Loucy (cell line): ENCODE measurements around the gene ALK.

Source experiments
- EZH2phosphoT487 ChIP-seq: fragments of 200-600 bp; IDR thresholded peaks from 2 replicates; pipeline ENCODE4 v1.6.1; 2018; ENCODE audit warnings: antibody characterized with exemption, mild to moderate bottlenecking, moderate library complexity, borderline replicate concordance
- TF ChIP-seq, protein P1 (sequence below): fragments of 200-600 bp; sonication (generic); conservative IDR thresholded peaks from 2 replicates; pipeline ENCODE4 v1.5.1; 2014; ENCODE audit warnings: mild to moderate bottlenecking, antibody characterized with exemption, low read length

DNA sequence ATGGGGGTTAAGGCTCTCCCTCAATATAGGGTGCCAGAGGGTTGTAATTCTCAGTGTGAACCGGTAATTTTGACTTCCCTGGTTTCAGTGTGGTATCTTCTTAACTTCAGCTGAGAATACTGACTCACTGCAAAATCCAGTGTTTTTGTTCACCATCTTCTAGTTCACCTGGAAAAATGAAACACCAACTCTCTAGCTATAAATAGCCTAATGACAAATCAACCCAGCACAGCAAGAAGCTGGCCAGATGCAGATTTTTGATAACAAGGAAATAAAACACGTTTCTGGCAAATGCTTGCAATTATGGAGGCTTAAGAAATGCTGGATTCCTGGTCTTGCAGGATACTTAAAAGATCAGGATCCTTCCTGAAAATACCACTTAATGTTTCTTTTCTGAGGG lies 613.9 kb downstream of the ALK start:
- TF ChIP-seq, protein P1, sequence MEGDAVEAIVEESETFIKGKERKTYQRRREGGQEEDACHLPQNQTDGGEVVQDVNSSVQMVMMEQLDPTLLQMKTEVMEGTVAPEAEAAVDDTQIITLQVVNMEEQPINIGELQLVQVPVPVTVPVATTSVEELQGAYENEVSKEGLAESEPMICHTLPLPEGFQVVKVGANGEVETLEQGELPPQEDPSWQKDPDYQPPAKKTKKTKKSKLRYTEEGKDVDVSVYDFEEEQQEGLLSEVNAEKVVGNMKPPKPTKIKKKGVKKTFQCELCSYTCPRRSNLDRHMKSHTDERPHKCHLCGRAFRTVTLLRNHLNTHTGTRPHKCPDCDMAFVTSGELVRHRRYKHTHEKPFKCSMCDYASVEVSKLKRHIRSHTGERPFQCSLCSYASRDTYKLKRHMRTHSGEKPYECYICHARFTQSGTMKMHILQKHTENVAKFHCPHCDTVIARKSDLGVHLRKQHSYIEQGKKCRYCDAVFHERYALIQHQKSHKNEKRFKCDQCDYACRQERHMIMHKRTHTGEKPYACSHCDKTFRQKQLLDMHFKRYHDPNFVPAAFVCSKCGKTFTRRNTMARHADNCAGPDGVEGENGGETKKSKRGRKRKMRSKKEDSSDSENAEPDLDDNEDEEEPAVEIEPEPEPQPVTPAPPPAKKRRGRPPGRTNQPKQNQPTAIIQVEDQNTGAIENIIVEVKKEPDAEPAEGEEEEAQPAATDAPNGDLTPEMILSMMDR = no peak
- no peak for TF ChIP-seq EZH2phosphoT487
